Ishikawa (cell line): ENCODE data around the gene CARNS1.

ENCODE experiments used
- CEBPB ChIP-seq: IDR thresholded peaks from 2 replicates; pipeline ENCODE4 v1.6.1; 2012
- CREB1 ChIP-seq: IDR thresholded peaks from 2 replicates; pipeline ENCODE4 v1.6.1; 2012; ENCODE audit warnings: low read depth
- EP300 ChIP-seq: IDR thresholded peaks from 2 replicates; pipeline ENCODE4 v1.6.1; 2012; ENCODE audit warnings: borderline replicate concordance
- FOXM1 ChIP-seq: IDR thresholded peaks from 2 replicates; pipeline ENCODE4 v1.6.1; 2012; ENCODE audit warnings: low read depth, borderline replicate concordance
- RAD21 ChIP-seq: IDR thresholded peaks from 2 replicates; pipeline ENCODE4 v1.6.1; 2012; ENCODE audit warnings: low read depth
- TAF1 ChIP-seq: IDR thresholded peaks from 2 replicates; pipeline ENCODE4 v1.6.1; 2012; ENCODE audit warnings: low read depth, mild to moderate bottlenecking
- TCF12 ChIP-seq: IDR thresholded peaks from 2 replicates; pipeline ENCODE4 v1.6.1; 2012; ENCODE audit warnings: low read depth
- TEAD4 ChIP-seq: IDR thresholded peaks from 2 replicates; pipeline ENCODE4 v1.6.1; 2012
- USF1 ChIP-seq: IDR thresholded peaks from 2 replicates; pipeline ENCODE4 v1.6.1; 2012
- YY1 ChIP-seq: IDR thresholded peaks from 2 replicates; pipeline ENCODE4 v1.6.1; 2012; ENCODE audit warnings: low read depth

GRCh38 chr11:67379061-67380058 is 36.1 kb upstream of the CARNS1 start:
- TF ChIP-seq RAD21 (no peak), CREB1 (no peak), TCF12 (no peak), YY1 (no peak), FOXM1 (no peak), CEBPB (no peak), TEAD4 (no peak), USF1 (no peak), EP300 (no peak), TAF1 (no peak)
